Right atrium auricular region (tissue), 2 donors: ENCODE data around the gene LACC1. TPM values are rescaled to one million over a fixed set of nuclear protein-coding genes. Genes with fewer than 3 reads are reported as not detected.

ENCODE experiments used
- DNase-seq: peaks from one replicate; pipeline ENCODE4 v3.0.0-alpha.2; 2019; ENCODE audit warnings: low spot score
- H3K27ac ChIP-seq, 2 donors: fragments of 200-600 bp; sonication (generic); 1 replicate in 1 of 2; 2 replicates in 1 of 2; pipeline ENCODE4 v1.5.1; 2016 to 2019
- H3K27me3 ChIP-seq, 2 donors: fragments of 200-600 bp; sonication (generic); one replicate each; pipeline versions ENCODE4 v1.5.1 to v1.6.0; 2017 to 2019
- H3K36me3 ChIP-seq: fragments of 200-600 bp; sonication (generic); one replicate; pipeline ENCODE4 v1.5.1; 2016
- H3K4me1 ChIP-seq, 2 donors: fragments of 200-600 bp; sonication (generic); one replicate each; pipeline versions ENCODE4 v1.5.1 to v1.6.0; 2017 to 2019
- H3K4me3 ChIP-seq, 2 donors: fragments of 200-600 bp; sonication (generic); 1 replicate in 1 of 2; 2 replicates in 1 of 2; pipeline ENCODE4 v1.5.1; 2017 to 2019; ENCODE audit warnings: mild to moderate bottlenecking in 1 of 2, moderate library complexity in 1 of 2
- H3K9me3 ChIP-seq, 2 donors: fragments of 200-600 bp; sonication (generic); one replicate each; pipeline ENCODE4 v1.5.1; 2019
- CTCF ChIP-seq, 2 donors: fragments of 200-600 bp; sonication (generic); IDR thresholded peaks; one replicate each; pipeline ENCODE4 v1.5.1; 2019; ENCODE audit warnings: antibody characterized with exemption in 2 of 2
- total RNA-seq, 2 donors: library from RNA; depleted of rRNA; stranded (reverse); fragments of >200 nt; gene quantifications; one replicate each; pipeline ENCODE4 v1.1.0, GENCODE V29; 2016

LACC1 gene
- total RNA-seq, 2 donors from 2014 or later = 4.7 to 6.0 TPM

GRCh38 chr13:43935878-43936277 is 56.2 kb downstream of the LACC1 start:
- Histone ChIP-seq H3K4me3 (no peak overlapping the region), H3K4me1 (peaks cover 0 to 21% of the 10 kb centered on the region in 2 donors), H3K36me3 (no peaks in the 10 kb centered on the region), H3K27me3 (no peaks in the 10 kb centered on the region), H3K9me3 (peaks cover 0 to 5% of the 10 kb centered on the region in 2 donors), H3K27ac (no peak overlapping the region)
- TF ChIP-seq CTCF (IDR thresholded peaks at IDR 0.05) = no peak
- DNase-seq = no peak

- DNase-seq = no peak
- Histone ChIP-seq H3K27me3 (no peaks in the 10 kb centered on the region), H3K4me3 (no peak overlapping the region), H3K27ac (peak overlapping the region in 1 of 2 donors; percentile 34), H3K36me3 (no peaks in the 10 kb centered on the region), H3K4me1 (peaks cover 0 to 21% of the 10 kb centered on the region in 2 donors), H3K9me3 (no peaks in the 10 kb centered on the region)
- TF ChIP-seq CTCF (IDR thresholded peaks at IDR 0.05) = no peak
Observed at GRCh38 chr13:43936647-43937046, 56.9 kb downstream of the LACC1 start.

- Histone ChIP-seq H3K27me3 (no peaks in the 10 kb centered on the region), H3K4me3 (no peak overlapping the region), H3K4me1 (peaks cover 0 to 21% of the 10 kb centered on the region in 2 donors), H3K27ac (no peak overlapping the region), H3K36me3 (no peaks in the 10 kb centered on the region), H3K9me3 (no peaks in the 10 kb centered on the region)
- no peak for DNase-seq
- no peak for TF ChIP-seq CTCF (IDR thresholded peaks at IDR 0.05)
Observed at GRCh38 chr13:43937839-43938238, 58.1 kb downstream of the LACC1 start.

- Histone ChIP-seq H3K36me3 (no peaks in the 10 kb centered on the region), H3K4me1 (peaks cover 0 to 21% of the 10 kb centered on the region in 2 donors), H3K4me3 (no peak overlapping the region), H3K27me3 (no peaks in the 10 kb centered on the region), H3K9me3 (no peaks in the 10 kb centered on the region), H3K27ac (no peak overlapping the region)
- no peak for DNase-seq
- no peak for TF ChIP-seq CTCF (IDR thresholded peaks at IDR 0.05)
Observed at GRCh38 chr13:43938449-43938848, 58.7 kb downstream of the LACC1 start.

- no peaks in the 10 kb centered on the region for H3K36me3 ChIP-seq
- no peak for DNase-seq
- no peak overlapping the region for H3K27ac ChIP-seq
- no peaks in the 10 kb centered on the region for H3K9me3 ChIP-seq
- peaks cover 0 to 21% of the 10 kb centered on the region in 2 donors for H3K4me1 ChIP-seq
- TF ChIP-seq CTCF (IDR thresholded peaks at IDR 0.05) = no peak
- H3K27me3 ChIP-seq = no peaks in the 10 kb centered on the region
- no peak overlapping the region for H3K4me3 ChIP-seq
Observed at GRCh38 chr13:43939086-43939485, 59.4 kb downstream of the LACC1 start.

- H3K27me3 ChIP-seq = no peaks in the 10 kb centered on the region
- no peak for TF ChIP-seq CTCF (IDR thresholded peaks at IDR 0.05)
- no peak overlapping the region for H3K4me3 ChIP-seq
- DNase-seq = no peak
- peaks cover 0 to 5% of the 10 kb centered on the region in 2 donors for H3K4me1 ChIP-seq
- H3K36me3 ChIP-seq = no peaks in the 10 kb centered on the region
- H3K9me3 ChIP-seq = no peaks in the 10 kb centered on the region
- no peak overlapping the region for H3K27ac ChIP-seq
Observed at GRCh38 chr13:43942286-43942685, 62.6 kb downstream of the LACC1 start.
